T-helper 2 cell treated with Interferon-gamma antibody and Interleukin-4, amounts not matched to agents 100 ng/mL and 5 ng/mL, for 36 hours (primary cell): ENCODE measurements around the gene DPYSL5. TPM values are rescaled to one million over a fixed set of nuclear protein-coding genes. Genes with fewer than 3 reads are reported as not detected.

ENCODE experiments used
- intact Hi-C: fragments of 100-400 bp; cut with micrococcal nuclease; formaldehyde crosslinking; loops from one replicate; pipeline ENCODE4 v1.15.1; 2023
- total RNA-seq: library from RNA; stranded (reverse); gene quantifications from 2 replicates; pipeline ENCODE4 v1.2.3, GENCODE V29; 2022

DPYSL5 gene
- total RNA-seq, 1 donor from 2014 or later = not detected

DNA sequence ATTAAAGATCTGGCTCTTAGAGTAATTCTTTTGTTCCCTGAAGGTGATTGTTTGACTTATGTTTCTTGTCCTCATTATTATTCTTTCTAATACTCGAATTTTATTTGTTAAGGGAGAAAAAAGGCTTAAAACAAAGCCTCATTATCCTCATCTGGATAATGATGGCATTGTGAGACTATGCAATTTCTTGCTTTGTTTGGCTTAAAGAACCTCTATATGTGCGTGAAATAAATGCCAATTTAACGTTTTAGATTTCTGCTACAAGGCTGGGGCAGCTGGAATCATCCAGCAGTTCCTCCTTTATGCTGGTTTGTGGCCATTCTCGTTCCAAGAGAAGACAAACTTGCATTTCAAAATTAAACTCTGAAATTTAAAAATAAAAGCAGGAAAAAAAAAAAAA lies 4.9 kb upstream of the DPYSL5 start:
- intact Hi-C loops = loop anchor here (10.0 kb wide), 1 partner anchor 462 kb away; the partner anchor contains the start of gene UCN

DNA sequence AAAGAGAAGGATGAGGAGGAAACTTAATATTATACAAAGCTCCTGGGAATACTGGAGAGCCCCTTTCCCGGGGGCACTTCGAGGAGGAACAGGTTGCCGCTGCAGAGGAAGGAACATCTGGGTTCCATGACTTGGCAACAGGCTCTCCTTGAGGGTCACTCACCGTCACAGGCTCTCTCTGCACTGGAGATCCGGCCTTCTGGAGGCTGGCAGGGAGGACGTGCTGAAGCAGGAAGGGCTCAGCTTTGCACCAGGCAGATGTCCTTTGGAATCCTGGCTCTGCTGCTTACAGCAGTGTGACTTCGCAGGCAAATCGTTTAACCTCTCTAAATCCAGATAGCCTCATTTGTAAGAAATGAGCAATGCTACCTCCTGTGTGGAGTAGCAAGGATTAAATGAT lies 2.9 kb upstream of the DPYSL5 start:
- intact Hi-C loops = loop anchor here (5.0 to 10.0 kb wide), 2 partner anchors 172 to 460 kb away; partner anchors contain the start of gene UCN

DNA sequence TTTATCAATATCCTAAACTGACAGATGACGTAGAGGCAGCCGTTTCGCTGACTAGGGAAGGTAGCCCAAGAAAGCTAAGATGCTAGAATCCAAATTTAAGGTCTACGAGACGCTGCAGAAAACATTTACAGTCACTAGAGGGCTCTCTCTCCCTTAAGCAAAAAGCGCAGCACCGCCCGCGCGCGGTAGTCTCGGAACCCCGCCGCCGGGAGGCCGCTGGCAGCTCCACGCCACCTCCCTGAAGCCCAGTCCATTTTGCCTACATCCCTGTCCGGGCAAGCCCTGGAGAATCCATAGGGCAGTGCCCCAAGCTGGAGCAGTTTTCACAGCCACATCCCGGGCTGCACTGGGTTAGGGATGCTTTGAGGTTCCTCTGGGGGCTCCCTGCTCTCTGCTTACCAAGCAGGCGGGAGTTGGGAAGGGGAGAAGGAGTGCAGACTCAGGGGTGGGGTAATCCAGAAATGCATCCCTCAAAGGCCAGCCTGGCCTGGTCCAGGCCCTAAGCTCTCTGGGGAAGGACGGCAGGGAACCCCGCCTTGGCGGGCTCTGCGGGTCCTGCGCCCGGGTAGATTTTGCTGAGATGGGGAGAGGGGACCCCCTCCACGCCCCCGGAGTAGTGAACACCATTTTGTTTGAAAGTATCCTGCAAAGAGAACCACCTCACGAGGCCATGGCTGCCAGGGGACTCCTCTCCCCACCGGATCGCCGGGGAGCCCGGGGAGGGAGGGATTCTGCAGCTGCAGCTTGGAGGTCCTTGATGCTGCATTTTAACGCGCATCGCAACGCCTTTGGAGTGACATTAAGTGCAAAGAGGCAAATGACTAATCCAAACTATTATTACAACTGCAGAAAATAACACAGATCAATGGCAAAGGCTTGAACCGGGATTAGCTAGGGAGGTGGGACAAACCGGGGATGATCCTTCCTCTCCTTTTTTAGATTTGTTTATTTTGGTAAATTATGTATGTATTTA lies 1.3 kb upstream of the DPYSL5 start:
- intact Hi-C loops = loop anchor here (1.0 to 10.0 kb wide), 3 partner anchors 96 to 458 kb away; partner anchors contain the start of gene UCN

DNA sequence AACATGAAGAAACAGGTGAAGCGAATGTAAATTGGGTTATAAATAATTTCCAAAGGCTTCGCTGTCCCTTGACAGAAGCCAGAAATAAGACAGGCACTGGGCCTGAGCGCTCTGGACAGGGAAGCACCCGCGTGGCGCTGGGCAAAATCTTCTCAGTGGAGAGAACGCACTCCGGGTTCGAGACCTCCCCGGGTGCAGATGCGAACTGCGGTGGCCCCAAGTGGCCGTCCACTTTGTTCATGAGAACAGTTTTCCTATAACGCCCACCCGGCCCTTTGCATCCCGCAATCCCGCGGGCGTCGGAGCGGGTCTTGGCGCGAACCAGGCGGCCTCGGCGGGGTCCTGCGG lies 651 bp upstream of the DPYSL5 start:
- intact Hi-C loops = loop anchor here (5.0 to 10.0 kb wide), 2 partner anchors 170 to 458 kb away; partner anchors contain the start of gene UCN

- intact Hi-C loops = loop anchor here (5.0 to 10.0 kb wide), 2 partner anchors 169 to 456 kb away; partner anchors contain the start of gene UCN
These were observed 564 bp downstream of the DPYSL5 start for GRCh38 chr2:26848336-26849055.

- intact Hi-C loops = loop anchor here (5.0 to 10.0 kb wide), 2 partner anchors 168 to 455 kb away; partner anchors contain the start of gene UCN
These were observed 1.4 kb downstream of the DPYSL5 start for GRCh38 chr2:26849056-26849999.

- intact Hi-C loops = loop anchor here (5.0 to 10.0 kb wide), 2 partner anchors 167 to 455 kb away; partner anchors contain the start of gene UCN
These were observed 2.1 kb downstream of the DPYSL5 start for GRCh38 chr2:26850000-26850431.

DNA sequence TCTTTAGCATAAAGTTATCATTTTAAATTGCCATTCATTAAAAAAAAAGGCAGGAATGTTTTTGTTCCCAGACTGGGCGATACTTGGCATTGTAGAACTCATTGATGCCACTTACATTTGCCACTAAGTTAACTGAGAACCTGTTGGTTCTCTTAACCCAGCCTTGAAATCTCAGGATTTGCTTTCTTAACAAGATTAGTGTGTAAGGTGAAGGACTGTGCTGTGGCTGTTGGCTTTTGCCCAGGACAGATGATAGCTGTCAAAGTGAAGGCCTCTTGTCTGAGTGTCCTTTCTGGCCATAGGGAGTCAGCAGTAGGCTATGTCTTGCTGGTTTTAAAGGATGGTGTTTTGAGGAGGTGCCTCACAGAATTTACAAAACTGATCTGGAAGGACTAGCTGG lies 2.6 kb downstream of the DPYSL5 start:
- intact Hi-C loops = no loop called here

DNA sequence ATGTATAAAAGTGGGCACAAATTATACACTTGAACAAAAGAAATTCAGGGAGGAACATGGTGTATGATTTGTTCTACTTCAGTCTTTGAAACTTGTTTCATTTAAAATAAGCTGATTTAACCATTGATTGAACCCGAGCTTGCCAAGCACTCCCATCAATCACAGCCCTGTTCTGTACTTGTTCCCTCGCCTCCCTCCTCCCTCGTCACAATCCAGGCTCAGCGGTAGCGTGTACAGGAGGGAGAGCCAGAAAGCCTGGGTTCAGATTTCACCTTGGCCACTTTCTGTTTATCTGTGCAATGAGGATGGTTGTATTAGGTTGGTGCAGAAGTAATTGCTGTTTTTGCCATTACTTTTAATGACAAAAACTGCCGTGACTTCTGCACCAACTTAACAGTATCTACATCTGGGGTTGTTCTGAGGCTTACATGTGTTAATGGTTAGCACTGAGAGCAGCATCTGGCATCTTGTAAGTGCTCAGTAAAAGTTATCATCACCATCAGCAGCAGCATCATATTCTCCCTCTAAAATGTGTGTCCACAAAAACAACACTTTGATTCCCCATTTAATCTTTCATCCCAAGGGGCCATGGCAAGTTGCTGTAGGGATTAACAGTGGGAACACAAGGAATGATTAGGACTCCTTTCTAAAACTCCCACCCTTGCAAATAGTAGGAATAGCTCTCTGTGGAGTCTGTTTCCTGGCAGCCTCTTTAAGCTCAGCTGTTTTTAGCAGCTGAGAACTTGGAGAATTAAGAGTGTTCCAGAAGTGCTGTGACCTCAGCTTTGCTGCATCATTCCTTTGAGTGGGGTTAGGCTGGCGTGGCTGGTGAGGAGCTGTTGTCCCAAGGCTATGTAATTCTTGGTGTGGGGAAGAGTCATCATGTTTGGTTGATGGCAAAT lies 4.7 kb downstream of the DPYSL5 start:
- intact Hi-C loops = no loop called here

DNA sequence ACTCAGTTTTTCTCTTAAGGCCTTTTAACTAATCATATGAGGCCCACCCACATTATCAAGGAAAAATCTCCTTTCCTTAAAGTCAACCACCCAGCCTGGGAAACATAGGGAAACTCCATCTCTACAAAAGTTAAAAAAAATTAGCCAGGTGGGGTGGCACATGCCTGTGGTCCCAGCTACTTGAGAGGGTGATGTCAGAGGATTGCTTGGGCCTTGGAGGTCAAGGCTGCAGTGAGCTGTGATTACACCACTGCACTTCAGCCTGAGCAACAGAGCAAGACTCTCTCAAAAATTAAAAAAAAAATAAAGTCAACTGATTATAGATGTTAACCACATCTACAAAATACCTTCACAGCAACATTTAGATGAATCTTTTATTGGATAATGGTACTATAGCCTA lies 5.8 kb downstream of the DPYSL5 start:
- intact Hi-C loops = no loop called here

DNA sequence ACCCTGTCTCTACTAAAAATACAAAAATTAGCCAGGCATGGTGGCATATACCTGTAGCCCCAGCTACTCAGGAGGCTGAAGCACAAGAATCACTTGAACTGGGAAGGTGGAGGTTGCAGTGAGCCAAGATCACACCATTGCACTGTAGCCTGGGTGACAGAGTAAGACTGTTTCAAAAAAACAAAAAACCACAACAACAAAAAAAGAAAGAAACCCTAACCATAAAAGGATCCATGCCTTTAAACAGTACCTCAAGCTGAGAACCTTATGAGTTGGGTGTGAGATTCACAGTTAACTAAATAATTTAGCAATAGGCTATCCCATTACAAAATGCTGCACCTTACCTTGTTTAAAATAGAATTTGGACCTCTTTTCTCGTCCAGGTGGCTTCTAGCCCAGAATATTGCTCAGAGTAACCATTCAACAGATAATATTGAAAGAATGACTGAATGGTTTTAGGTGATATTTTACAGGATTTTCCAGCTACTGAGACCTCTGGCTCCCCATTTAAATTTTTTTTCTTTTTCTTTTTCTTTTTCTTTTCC lies 6.4 kb downstream of the DPYSL5 start:
- intact Hi-C loops = no loop called here

DNA sequence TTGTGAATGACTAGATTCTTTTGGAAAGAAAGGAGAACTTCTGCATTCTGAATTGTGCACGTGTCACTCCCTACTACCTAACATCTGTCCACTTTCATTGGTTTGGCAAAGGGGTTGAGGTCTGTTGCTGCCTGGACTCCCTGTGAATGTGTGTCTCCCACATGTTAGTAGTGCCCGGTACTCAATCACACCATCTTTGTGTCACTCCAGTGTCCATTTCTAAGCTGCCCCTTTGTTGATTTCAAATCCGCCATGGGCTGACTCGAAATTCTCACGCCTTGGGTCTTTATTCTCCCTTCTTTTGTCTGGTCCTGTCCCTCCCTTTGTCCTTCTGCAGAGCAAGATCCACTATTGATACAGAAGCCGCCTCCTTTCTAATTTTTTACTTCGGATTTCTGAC lies 7.5 kb downstream of the DPYSL5 start:
- intact Hi-C loops = no loop called here

- intact Hi-C loops = no loop called here
These were observed 11.7 kb downstream of the DPYSL5 start for GRCh38 chr2:26859622-26860021.

DNA sequence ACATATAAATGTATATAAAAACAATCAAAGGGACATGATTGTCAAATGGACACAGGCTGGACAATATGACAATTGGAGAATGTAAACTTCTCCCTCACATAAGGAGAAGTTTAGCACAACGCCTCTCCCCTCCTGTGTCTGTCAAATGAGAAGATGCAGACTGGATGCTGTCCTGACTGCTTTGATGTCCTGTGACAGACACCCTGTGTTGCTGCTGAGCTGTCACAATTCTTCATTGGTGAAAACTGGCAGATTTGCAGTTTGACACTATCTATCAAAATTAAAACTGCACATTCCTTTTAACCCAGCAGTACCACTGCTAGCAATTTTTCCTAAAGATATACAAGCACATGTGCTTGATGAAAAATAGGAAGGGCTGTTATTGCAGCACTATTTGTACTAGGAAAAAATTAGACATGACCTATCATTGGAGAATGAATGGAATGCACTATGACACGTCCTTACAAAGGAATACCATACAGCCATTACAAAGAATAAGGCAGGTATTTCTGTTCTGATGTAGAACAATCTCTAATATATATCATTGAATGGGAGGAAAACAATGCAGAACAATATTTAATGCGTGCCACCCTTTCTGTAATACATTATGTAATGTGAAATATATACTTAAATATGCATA lies 12.4 kb downstream of the DPYSL5 start:
- intact Hi-C loops = no loop called here

- intact Hi-C loops = no loop called here
These were observed 13.8 kb downstream of the DPYSL5 start for GRCh38 chr2:26861610-26862224.

DNA sequence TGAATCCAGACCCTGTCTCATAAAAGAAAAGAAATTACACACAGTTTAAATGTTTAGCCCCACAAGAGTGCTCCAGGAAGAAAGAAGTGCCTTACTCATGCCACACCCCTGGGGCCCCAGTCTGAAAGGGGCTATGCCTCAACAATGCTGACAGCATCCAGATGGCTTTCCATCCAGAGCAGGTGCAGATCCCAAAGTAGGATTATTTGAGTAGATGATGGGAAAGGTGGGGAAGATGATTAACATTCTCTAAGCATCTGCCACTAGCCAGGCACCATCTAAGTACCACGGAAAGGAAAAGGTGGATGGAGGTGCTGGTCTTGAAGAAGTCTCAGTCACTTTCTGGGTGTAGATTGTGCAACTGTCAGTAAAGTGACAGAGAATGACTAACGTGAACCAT lies 16.3 kb downstream of the DPYSL5 start:
- intact Hi-C loops = no loop called here

- intact Hi-C loops = no loop called here
These were observed 16.7 kb downstream of the DPYSL5 start for GRCh38 chr2:26864646-26865045.

DNA sequence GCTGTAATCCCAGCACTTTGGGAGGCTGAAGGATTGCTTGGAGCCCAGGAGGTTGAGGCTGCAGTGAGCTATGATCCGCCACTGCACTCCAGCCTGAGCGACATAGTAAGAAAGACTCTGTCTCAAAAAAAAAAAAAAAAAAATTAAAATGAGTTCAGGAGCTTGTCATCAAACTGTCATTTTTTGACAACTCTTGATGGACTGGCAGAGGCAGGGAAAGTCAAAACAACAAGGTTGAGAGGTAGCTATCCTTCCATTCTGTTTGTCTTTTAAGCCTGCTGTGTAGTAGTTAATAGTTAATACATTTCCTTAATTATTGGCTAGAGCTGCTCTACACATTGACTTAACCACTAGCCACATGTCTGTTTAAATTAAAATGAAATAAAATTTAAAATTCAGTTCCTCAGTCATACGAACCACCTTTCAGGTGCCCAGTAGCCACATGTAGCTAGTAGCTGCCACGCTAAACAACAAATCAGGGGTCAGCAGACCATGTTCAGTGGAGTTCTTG lies 22.7 kb downstream of the DPYSL5 start:
- intact Hi-C loops = no loop called here
